ENCODE measurements around the gene PIBF1. TPM values are rescaled to one million over a fixed set of nuclear protein-coding genes. Genes with fewer than 3 reads are reported as not detected.
"Not testable (repeated sequence)": the region's sequence is repeated elsewhere in the genome, so short reads cannot be mapped to it uniquely, and the experiment has no call there.

Gene PIBF1
- 10 to 100 TPM; 20.7 to 27.7 TPM for total RNA-seq

GRCh38 chr13:72781451-72782439 lies at the start of gene PIBF1, which contains the start of gene DIS3:
TSS of gene PIBF1 (plus strand) at chr13:72782133. CDS start at chr13:72783470, 1,337 bp downstream.
TSS of gene DIS3 (minus strand) at chr13:72781900. CDS start at chr13:72781832, 68 bp downstream.
- peaks cover 88% of the 10 kb centered on the region for H3K36me3 Mint-ChIP-seq (ENCODE audit: low read depth)
- peaks cover 33% of the 10 kb centered on the region for H3K4me1 Mint-ChIP-seq
- H3K4me3 Mint-ChIP-seq = peak within 1 kb of the TSS; percentile 98
- ATAC-seq (replicated peaks) = peak; percentile 97
- H3K27ac Mint-ChIP-seq = peak within 1 kb of the TSS; percentile 99
- H3K27me3 Mint-ChIP-seq = no peaks in the 10 kb centered on the region
- no peaks in the 10 kb centered on the region for H3K9me3 Mint-ChIP-seq

- H3K27ac Mint-ChIP-seq = no peak overlapping the region
- H3K36me3 Mint-ChIP-seq (ENCODE audit: low read depth) = peaks cover 81% of the 10 kb centered on the region
- no peak for ATAC-seq (replicated peaks)
- H3K4me3 Mint-ChIP-seq = no peak overlapping the region
- peaks cover 5% of the 10 kb centered on the region for H3K4me1 Mint-ChIP-seq
- H3K9me3 Mint-ChIP-seq = no peaks in the 10 kb centered on the region
- no peaks in the 10 kb centered on the region for H3K27me3 Mint-ChIP-seq
These were observed 44.9 kb upstream of the PIBF1 start for GRCh38 chr13:72737033-72737432.

GRCh38 chr13:72740015-72740414 lies 41.9 kb upstream of the PIBF1 start:
- no peak overlapping the region for H3K27ac Mint-ChIP-seq
- H3K4me3 Mint-ChIP-seq = no peak overlapping the region
- H3K4me1 Mint-ChIP-seq = peaks cover 2% of the 10 kb centered on the region
- no peak for ATAC-seq (replicated peaks)
- H3K9me3 Mint-ChIP-seq = no peaks in the 10 kb centered on the region
- H3K27me3 Mint-ChIP-seq = no peaks in the 10 kb centered on the region
- peaks cover 83% of the 10 kb centered on the region for H3K36me3 Mint-ChIP-seq (ENCODE audit: low read depth)

- Mint-ChIP-seq H3K9me3 (no peaks in the 10 kb centered on the region), H3K36me3 (ENCODE audit: low read depth) (peaks cover 86% of the 10 kb centered on the region), H3K4me3 (no peak overlapping the region), H3K27me3 (no peaks in the 10 kb centered on the region), H3K4me1 (peaks cover 12% of the 10 kb centered on the region), H3K27ac (peak overlapping the region; percentile 71)
- peak; percentile 94 for ATAC-seq (replicated peaks)
These were observed 36.7 kb upstream of the PIBF1 start for GRCh38 chr13:72745260-72745659.

- no peaks in the 10 kb centered on the region for H3K27me3 Mint-ChIP-seq
- peaks cover 100% of the 10 kb centered on the region for H3K36me3 Mint-ChIP-seq (ENCODE audit: low read depth)
- H3K4me1 Mint-ChIP-seq = peaks cover 6% of the 10 kb centered on the region
- H3K4me3 Mint-ChIP-seq = no peak overlapping the region
- no peak for ATAC-seq (replicated peaks)
- no peaks in the 10 kb centered on the region for H3K9me3 Mint-ChIP-seq
- H3K27ac Mint-ChIP-seq = no peak overlapping the region
These were observed 30.7 kb upstream of the PIBF1 start for GRCh38 chr13:72751220-72751619.

GRCh38 chr13:72754111-72754510 lies 27.8 kb upstream of the PIBF1 start:
- Mint-ChIP-seq H3K4me3 (no peak overlapping the region), H3K4me1 (peaks cover 6% of the 10 kb centered on the region), H3K9me3 (no peaks in the 10 kb centered on the region), H3K27me3 (no peaks in the 10 kb centered on the region), H3K27ac (no peak overlapping the region), H3K36me3 (ENCODE audit: low read depth) (peaks cover 100% of the 10 kb centered on the region)
- no peak for ATAC-seq (replicated peaks)

GRCh38 chr13:72757792-72758535 lies 24.0 kb upstream of the PIBF1 start:
- peaks cover 100% of the 10 kb centered on the region for H3K36me3 Mint-ChIP-seq (ENCODE audit: low read depth)
- H3K27me3 Mint-ChIP-seq = no peaks in the 10 kb centered on the region
- no peaks in the 10 kb centered on the region for H3K4me1 Mint-ChIP-seq
- no peak overlapping the region for H3K27ac Mint-ChIP-seq
- ATAC-seq (replicated peaks) = peak; percentile 69
- no peaks in the 10 kb centered on the region for H3K9me3 Mint-ChIP-seq
- H3K4me3 Mint-ChIP-seq = no peak overlapping the region

GRCh38 chr13:72760189-72760588 lies 21.7 kb upstream of the PIBF1 start:
- H3K9me3 Mint-ChIP-seq = no peaks in the 10 kb centered on the region
- H3K27me3 Mint-ChIP-seq = no peaks in the 10 kb centered on the region
- H3K4me3 Mint-ChIP-seq = no peak overlapping the region
- peaks cover 100% of the 10 kb centered on the region for H3K36me3 Mint-ChIP-seq (ENCODE audit: low read depth)
- H3K4me1 Mint-ChIP-seq = no peaks in the 10 kb centered on the region
- no peak overlapping the region for H3K27ac Mint-ChIP-seq
- no peak for ATAC-seq (replicated peaks)

- H3K27ac Mint-ChIP-seq = no peak overlapping the region
- H3K4me3 Mint-ChIP-seq = no peak overlapping the region
- peaks cover 100% of the 10 kb centered on the region for H3K36me3 Mint-ChIP-seq (ENCODE audit: low read depth)
- ATAC-seq (replicated peaks) = no peak
- no peaks in the 10 kb centered on the region for H3K4me1 Mint-ChIP-seq
- no peaks in the 10 kb centered on the region for H3K9me3 Mint-ChIP-seq
- no peaks in the 10 kb centered on the region for H3K27me3 Mint-ChIP-seq
These were observed 18.5 kb upstream of the PIBF1 start for GRCh38 chr13:72763411-72763810.

- no peak for ATAC-seq (replicated peaks)
- no peaks in the 10 kb centered on the region for H3K27me3 Mint-ChIP-seq
- H3K9me3 Mint-ChIP-seq = no peaks in the 10 kb centered on the region
- peaks cover 97% of the 10 kb centered on the region for H3K36me3 Mint-ChIP-seq (ENCODE audit: low read depth)
- no peak overlapping the region for H3K4me3 Mint-ChIP-seq
- peaks cover 10% of the 10 kb centered on the region for H3K4me1 Mint-ChIP-seq
- H3K27ac Mint-ChIP-seq = no peak overlapping the region
These were observed 7.9 kb upstream of the PIBF1 start for GRCh38 chr13:72774019-72774418.

GRCh38 chr13:72782717-72783116 lies 784 bp downstream of the PIBF1 start:
- H3K36me3 Mint-ChIP-seq (ENCODE audit: low read depth) = peaks cover 80% of the 10 kb centered on the region

GRCh38 chr13:72784679-72785078 lies 2.7 kb downstream of the PIBF1 start:
- not testable (repeated sequence) for ATAC-seq (replicated peaks); H3K27ac Mint-ChIP-seq; H3K27me3 Mint-ChIP-seq; H3K9me3 Mint-ChIP-seq; H3K4me3 Mint-ChIP-seq
- peaks cover 30% of the 10 kb centered on the region for H3K4me1 Mint-ChIP-seq
- peaks cover 63% of the 10 kb centered on the region for H3K36me3 Mint-ChIP-seq (ENCODE audit: low read depth)

More at GRCh38 chr13:72782717-72783116, 784 bp downstream of the PIBF1 start:
- Mint-ChIP-seq H3K4me1 (peaks cover 30% of the 10 kb centered on the region), H3K27ac (peak overlapping the region; percentile 99), H3K27me3 (no peaks in the 10 kb centered on the region), H3K9me3 (no peaks in the 10 kb centered on the region), H3K4me3 (peak overlapping the region; percentile 98)
- no peak for ATAC-seq (replicated peaks)

- peaks cover 67% of the 10 kb centered on the region for H3K36me3 Mint-ChIP-seq (ENCODE audit: low read depth)
- no peak overlapping the region for H3K4me3 Mint-ChIP-seq
- H3K4me1 Mint-ChIP-seq = peaks cover 16% of the 10 kb centered on the region
- no peak overlapping the region for H3K27ac Mint-ChIP-seq
- no peaks in the 10 kb centered on the region for H3K27me3 Mint-ChIP-seq
- ATAC-seq (replicated peaks) = no peak
- no peaks in the 10 kb centered on the region for H3K9me3 Mint-ChIP-seq
These were observed 6.9 kb downstream of the PIBF1 start for GRCh38 chr13:72788831-72789230.

GRCh38 chr13:72792640-72793039 lies 10.7 kb downstream of the PIBF1 start:
- Mint-ChIP-seq H3K9me3 (no peaks in the 10 kb centered on the region), H3K27me3 (no peaks in the 10 kb centered on the region), H3K27ac (no peak overlapping the region), H3K4me3 (no peak overlapping the region), H3K36me3 (ENCODE audit: low read depth) (peaks cover 79% of the 10 kb centered on the region), H3K4me1 (peaks cover 4% of the 10 kb centered on the region)
- ATAC-seq (replicated peaks) = no peak

Measured in activated T-helper 17 cell treated with anti-CD3 and anti-CD28 coated beads, Interleukin-2, amount 50 U/mL, for 72 hours (primary cell).